T-helper 2 cell (primary cell): Measurements from ENCODE around the gene TFF2.

Source experiments
- DNase-seq, 5 experiments: peaks; one replicate each; pipeline versions ENCODE4 v3.0.0 to v3.0.0-alpha.2; 2012 to 2022

The TFF2 gene

GRCh38 chr21:42320791-42321190 lies 30.0 kb downstream of the TFF2 start:
- no peak for DNase-seq

- no peak for DNase-seq
Measured at GRCh38 chr21:42319851-42320572, 30.8 kb downstream of the TFF2 start.

- DNase-seq = no peak
Measured at GRCh38 chr21:42319376-42319775, 31.4 kb downstream of the TFF2 start.

GRCh38 chr21:42317826-42318746 lies 32.7 kb downstream of the TFF2 start:
- DNase-seq = no peak

- no peak for DNase-seq
Measured at GRCh38 chr21:42317341-42317741, 33.5 kb downstream of the TFF2 start.

GRCh38 chr21:42316891-42317290 lies 33.9 kb downstream of the TFF2 start:
- no peak for DNase-seq

GRCh38 chr21:42315296-42315891 lies 35.4 kb downstream of the TFF2 start, which contains the start of gene TFF3:
Gene TFF3, minus strand, starts transcription at chr21:42315409. Its CDS starts 35 bp downstream, at chr21:42315374.
- DNase-seq = no peak

GRCh38 chr21:42314616-42315295 lies 36.0 kb downstream of the TFF2 start:
- DNase-seq = no peak

- no peak for DNase-seq
Measured at GRCh38 chr21:42313501-42313969, 37.3 kb downstream of the TFF2 start.

GRCh38 chr21:42312626-42313104 lies 38.1 kb downstream of the TFF2 start:
- DNase-seq = no peak

GRCh38 chr21:42311816-42312625 lies 38.8 kb downstream of the TFF2 start:
- DNase-seq = no peak

- DNase-seq = no peak
Measured at GRCh38 chr21:42311160-42311559, 39.6 kb downstream of the TFF2 start.

GRCh38 chr21:42310411-42311001 lies 40.3 kb downstream of the TFF2 start:
- DNase-seq = no peak

GRCh38 chr21:42309753-42310213 lies 41.0 kb downstream of the TFF2 start:
- peak; percentile 27 to 67 (median 53) for DNase-seq

GRCh38 chr21:42308914-42309752 lies 41.7 kb downstream of the TFF2 start:
- DNase-seq = no peak

- no peak for DNase-seq
Measured at GRCh38 chr21:42308161-42308913, 42.5 kb downstream of the TFF2 start.

- DNase-seq = no peak
Measured at GRCh38 chr21:42307106-42307505, 43.7 kb downstream of the TFF2 start.

- DNase-seq = no peak
Measured at GRCh38 chr21:42306366-42307035, 44.3 kb downstream of the TFF2 start.

- DNase-seq = no peak
Measured at GRCh38 chr21:42305707-42306147, 45.1 kb downstream of the TFF2 start.
